Activated T-helper 1 cell treated with anti-CD3 and anti-CD28 coated beads, Interleukin-2, amount 50 U/mL, for 16 hours (primary cell): Measurements from ENCODE around the gene FXN.
"Not testable (repeated sequence)": the region's sequence is repeated elsewhere in the genome, so short reads cannot be mapped to it uniquely, and the experiment has no call there.

ENCODE experiments used
- DNase-seq, 2 donors: peaks; one replicate each; pipeline ENCODE4 v3.0.0-alpha.2; 2020; ENCODE audit warnings: low read depth in 1 of 2, low spot score in 1 of 2

The FXN gene

GRCh38 chr9:69023650-69024049 lies 11.9 kb upstream of the FXN start:
- DNase-seq: no peak

GRCh38 chr9:69027355-69028097 lies 8.0 kb upstream of the FXN start:
- no peak for DNase-seq

GRCh38 chr9:69028754-69029153 lies 6.8 kb upstream of the FXN start:
- no peak for DNase-seq

GRCh38 chr9:69029535-69029934 lies 6.0 kb upstream of the FXN start:
- DNase-seq: no peak

- DNase-seq: no peak
These were observed 4.5 kb upstream of the FXN start for GRCh38 chr9:69030851-69031645.

- DNase-seq: no peak
These were observed 1.5 kb upstream of the FXN start for GRCh38 chr9:69034071-69034470.

GRCh38 chr9:69036309-69036708 lies 757 bp downstream of the FXN start:
- DNase-seq: no peak

GRCh38 chr9:69036799-69037198 lies 1.2 kb downstream of the FXN start:
- DNase-seq: no peak

- DNase-seq: no peak
These were observed 5.1 kb downstream of the FXN start for GRCh38 chr9:69040646-69041045.

GRCh38 chr9:69044240-69045219 lies 9.0 kb downstream of the FXN start:
- DNase-seq: no peak

- no peak for DNase-seq
These were observed 10.3 kb downstream of the FXN start for GRCh38 chr9:69045821-69046220.

- no peak for DNase-seq
These were observed 11.2 kb downstream of the FXN start for GRCh38 chr9:69046723-69047122.

- no peak for DNase-seq
These were observed 11.8 kb downstream of the FXN start for GRCh38 chr9:69047371-69047770.

GRCh38 chr9:69049094-69049493 lies 13.5 kb downstream of the FXN start:
- DNase-seq: no peak

GRCh38 chr9:69050936-69051335 lies 15.4 kb downstream of the FXN start:
- DNase-seq: not testable (repeated sequence)

- no peak for DNase-seq
These were observed 19.4 kb downstream of the FXN start for GRCh38 chr9:69054989-69055388.

- DNase-seq: no peak
These were observed 20.8 kb downstream of the FXN start for GRCh38 chr9:69056191-69056815.

- no peak for DNase-seq
These were observed 22.5 kb downstream of the FXN start for GRCh38 chr9:69058101-69058500.

GRCh38 chr9:69060766-69061165 lies 25.2 kb downstream of the FXN start:
- no peak for DNase-seq

GRCh38 chr9:69062195-69062594 lies 26.6 kb downstream of the FXN start:
- DNase-seq: no peak

GRCh38 chr9:69063839-69064238 lies 28.3 kb downstream of the FXN start:
- no peak for DNase-seq
